Common myeloid progenitor, CD34-positive (primary cell): ENCODE data around the gene IL25.

ENCODE experiments used
- CTCF ChIA-PET: fragments of 350-600 bp; sonication (Branson Sonifier 250); formaldehyde crosslinking; loops from one replicate; lab custom pipeline; 2021; ENCODE audit warnings: antibody characterized with exemption; lab: Charles Lee
- POLR2A ChIA-PET: fragments of 350-600 bp; sonication (Branson Sonifier 250); formaldehyde crosslinking; loops from one replicate; lab custom pipeline; 2021; ENCODE audit warnings: antibody characterized with exemption; lab: Charles Lee
- DNase-seq, 3 donors: peaks; one replicate each; pipeline versions ENCODE4 v3.0.0 to v3.0.0-alpha.2; 2013
- H3K27ac ChIP-seq, 2 experiments: 1 replicate in 1 of 2; 2 replicates in 1 of 2; pipeline ENCODE4 v1.7.0; 2013; ENCODE audit warnings: inconsistent platforms in 2 of 2, low read length in 2 of 2, mild to moderate bottlenecking in 2 of 2, low read depth in 1 of 2, moderate library complexity in 1 of 2; ENCODE audit not compliant: severe bottlenecking in 2 of 2, insufficient read depth in 1 of 2, poor library complexity in 1 of 2
- H3K27me3 ChIP-seq, 5 experiments: replicated peaks in 2 of 5; 1 replicate in 3 of 5; 2 replicates in 2 of 5; pipeline versions ENCODE4 v1.6.1 to v1.7.0; 2013; ENCODE audit warnings: low read length in 4 of 5, mild to moderate bottlenecking in 2 of 5, moderate library complexity in 2 of 5, inconsistent platforms in 1 of 5; ENCODE audit not compliant: insufficient read depth in 5 of 5, control insufficient read depth in 4 of 5
- H3K36me3 ChIP-seq, 4 experiments: 1 replicate in 2 of 4; 2 replicates in 2 of 4; pipeline versions ENCODE4 v1.6.1 to v1.7.0; 2013; ENCODE audit warnings: low read length in 3 of 4, control low read depth in 1 of 4, mild to moderate bottlenecking in 1 of 4; ENCODE audit not compliant: control insufficient read depth in 4 of 4, insufficient read depth in 4 of 4
- H3K4me1 ChIP-seq, 4 experiments: 1 replicate in 3 of 4; 2 replicates in 1 of 4; pipeline versions ENCODE4 v1.6.1 to v1.7.1; 2013; ENCODE audit warnings: low read length in 3 of 4, mild to moderate bottlenecking in 3 of 4, control low read depth in 1 of 4, inconsistent platforms in 1 of 4, moderate library complexity in 1 of 4; ENCODE audit not compliant: control insufficient read depth in 4 of 4, insufficient read depth in 4 of 4; ENCODE audit errors: control extremely low read depth in 1 of 4
- H3K4me3 ChIP-seq, 7 experiments: 1 replicate in 4 of 7; 2 replicates in 3 of 7; pipeline versions ENCODE4 v1.5.1 to v1.7.0; 2013; ENCODE audit warnings: mild to moderate bottlenecking in 7 of 7, low read length in 6 of 7, moderate library complexity in 6 of 7, inconsistent platforms in 2 of 7, low read depth in 2 of 7, control low read depth in 1 of 7; ENCODE audit not compliant: insufficient read depth in 4 of 7, control insufficient read depth in 1 of 7; ENCODE audit errors: extremely low read depth in 1 of 7
- H3K9me3 ChIP-seq, 5 experiments: 1 replicate in 4 of 5; 2 replicates in 1 of 5; pipeline versions ENCODE4 v1.6.1 to v1.7.1; 2013; ENCODE audit warnings: low read length in 4 of 5, mild to moderate bottlenecking in 2 of 5, inconsistent platforms in 1 of 5, low read depth in 1 of 5, moderate library complexity in 1 of 5; ENCODE audit not compliant: control insufficient read depth in 4 of 5, insufficient read depth in 2 of 5; ENCODE audit errors: control extremely low read depth in 1 of 5
- WGBS: methylation state at CpG from one replicate; pipeline ENCODE4 v1.1.5; 2013; ENCODE audit not compliant: insufficient coverage; 5-methylcytosine and 5-hydroxymethylcytosine counted together

Gene IL25

GRCh38 chr14:23358553-23359166 lies 13.9 kb upstream of the IL25 start:
- POLR2A ChIA-PET, result no interaction called here
- Histone ChIP-seq H3K9me3 (no peaks in the 10 kb centered on the region), H3K4me1 (no peaks in the 10 kb centered on the region), H3K36me3 (no peaks in the 10 kb centered on the region), H3K27me3 (peaks cover 2 to 27% (median 13%) of the 10 kb centered on the region in 5 experiments), H3K4me3 (no peak overlapping the region), H3K27ac (no peak overlapping the region)
- CTCF ChIA-PET, result interaction anchor here (1.5 to 2.2 kb wide), 3 partner anchors 10 to 14 kb away, joined by 3 to 16 read pairs (median 4); partner anchors contain the start of gene IL25
- WGBS, result 95% methylated on average over 12 of the region's 12 CpGs
- no peak for DNase-seq

- CTCF ChIA-PET, result interaction anchor here (1.5 to 7.1 kb wide), 5 partner anchors 9 to 32 kb away, joined by 4 to 44 read pairs (median 6); no protein-coding TSS in a partner anchor
- WGBS, result 90% methylated on average over 2 of the region's 11 CpGs
- Histone ChIP-seq H3K27me3 (peaks cover 2 to 30% (median 16%) of the 10 kb centered on the region in 5 experiments), H3K4me1 (no peaks in the 10 kb centered on the region), H3K4me3 (no peak overlapping the region), H3K27ac (no peak overlapping the region), H3K9me3 (no peaks in the 10 kb centered on the region), H3K36me3 (no peaks in the 10 kb centered on the region)
- DNase-seq, result no peak
- POLR2A ChIA-PET, result interaction anchor here (0.6 kb wide), 1 partner anchor 120 kb away, joined by 3 read pairs; no protein-coding TSS in a partner anchor
Measured at GRCh38 chr14:23359167-23359626, 13.4 kb upstream of the IL25 start.

GRCh38 chr14:23359722-23360447 lies 12.7 kb upstream of the IL25 start:
- CTCF ChIA-PET, result interaction anchor here (0.6 to 7.1 kb wide), 9 partner anchors 9 to 95 kb away, joined by 4 to 44 read pairs (median 6); partner anchors contain the start of gene IL25
- WGBS, result 94% methylated on average over 16 of the region's 22 CpGs

GRCh38 chr14:23360496-23360895 lies 12.1 kb upstream of the IL25 start:
- Histone ChIP-seq H3K9me3 (no peaks in the 10 kb centered on the region), H3K4me1 (peaks cover 0 to 11% (median 5%) of the 10 kb centered on the region in 4 experiments), H3K27me3 (peaks cover 2 to 36% (median 23%) of the 10 kb centered on the region in 5 experiments), H3K36me3 (no peaks in the 10 kb centered on the region), H3K4me3 (no peak overlapping the region), H3K27ac (no peak overlapping the region)
- POLR2A ChIA-PET, result no interaction called here
- CTCF ChIA-PET, result interaction anchor here (0.6 to 7.1 kb wide), 9 partner anchors 8 to 94 kb away, joined by 4 to 44 read pairs (median 6); partner anchors contain the start of gene IL25
- 93% methylated on average over 5 of the region's 11 CpGs for WGBS
- DNase-seq, result no peak

More at GRCh38 chr14:23359722-23360447, 12.7 kb upstream of the IL25 start:
- H3K36me3 ChIP-seq, result no peaks in the 10 kb centered on the region
- no peak for DNase-seq
- peaks cover 0 to 5% (median 2%) of the 10 kb centered on the region in 4 experiments for H3K4me1 ChIP-seq
- POLR2A ChIA-PET, result interaction anchor here (0.6 kb wide), 1 partner anchor 120 kb away, joined by 3 read pairs; no protein-coding TSS in a partner anchor
- H3K27ac ChIP-seq, result no peak overlapping the region
- H3K27me3 ChIP-seq, result peaks cover 2 to 33% (median 21%) of the 10 kb centered on the region in 5 experiments
- H3K9me3 ChIP-seq, result no peaks in the 10 kb centered on the region
- H3K4me3 ChIP-seq, result no peak overlapping the region

GRCh38 chr14:23361320-23361719 lies 11.3 kb upstream of the IL25 start:
- no peak overlapping the region for H3K4me3 ChIP-seq
- H3K4me1 ChIP-seq, result peaks cover 0 to 17% (median 7%) of the 10 kb centered on the region in 4 experiments
- H3K27ac ChIP-seq, result no peak overlapping the region
- H3K9me3 ChIP-seq, result no peaks in the 10 kb centered on the region
- H3K36me3 ChIP-seq, result no peaks in the 10 kb centered on the region
- ChIA-PET POLR2A (no interaction called here), CTCF (interaction anchor here (0.7 to 7.1 kb wide), 9 partner anchors 9 to 97 kb away, joined by 3 to 44 read pairs (median 5); partner anchors contain the start of gene IL25)
- DNase-seq, result peak in 1 of 3 donors; percentile 27
- peaks cover 2 to 41% (median 29%) of the 10 kb centered on the region in 5 experiments for H3K27me3 ChIP-seq

GRCh38 chr14:23361763-23362162 lies 10.8 kb upstream of the IL25 start:
- ChIA-PET POLR2A (no interaction called here), CTCF (interaction anchor here (0.7 to 7.1 kb wide), 9 partner anchors 9 to 98 kb away, joined by 3 to 44 read pairs (median 4); partner anchors contain the start of gene IL25)
- Histone ChIP-seq H3K4me1 (peaks cover 0 to 17% (median 7%) of the 10 kb centered on the region in 4 experiments), H3K27ac (no peak overlapping the region), H3K9me3 (no peaks in the 10 kb centered on the region), H3K36me3 (no peaks in the 10 kb centered on the region), H3K27me3 (peaks cover 2 to 45% (median 29%) of the 10 kb centered on the region in 5 experiments), H3K4me3 (no peak overlapping the region)
- DNase-seq, result no peak
- 60% methylated on average over 1 of the region's 6 CpGs for WGBS
